Uterus (tissue), 4 donors: Measurements from ENCODE around the gene CAPN9. TPM values are rescaled to one million over a fixed set of nuclear protein-coding genes. Genes with fewer than 3 reads are reported as not detected.

Experiments used
- DNase-seq, 2 donors: peaks; one replicate each; pipeline ENCODE4 v3.0.0-alpha.2; 2019 to 2020
- H3K27ac ChIP-seq, 2 donors: fragments of 200-600 bp; sonication (generic); 1 replicate in 1 of 2; 2 replicates in 1 of 2; pipeline ENCODE4 v1.5.1; 2016 to 2018
- H3K27me3 ChIP-seq, 2 donors: fragments of 200-600 bp; sonication (generic); one replicate each; pipeline ENCODE4 v1.5.1; 2018 to 2019; ENCODE audit warnings: control low read depth in 1 of 2
- H3K36me3 ChIP-seq, 2 donors: fragments of 200-600 bp; sonication (generic); one replicate each; pipeline ENCODE4 v1.5.1; 2019; ENCODE audit warnings: control low read depth in 1 of 2
- H3K4me1 ChIP-seq, 2 donors: fragments of 200-600 bp; sonication (generic); one replicate each; pipeline ENCODE4 v1.5.1; 2018 to 2019; ENCODE audit warnings: control low read depth in 1 of 2
- H3K4me3 ChIP-seq, 2 donors: fragments of 200-600 bp; sonication (generic); 1 replicate in 1 of 2; 2 replicates in 1 of 2; pipeline ENCODE4 v1.5.1; 2018 to 2019; ENCODE audit warnings: mild to moderate bottlenecking in 1 of 2
- H3K9me3 ChIP-seq, 2 donors: fragments of 200-600 bp; sonication (generic); one replicate each; pipeline ENCODE4 v1.5.1; 2019; ENCODE audit warnings: control low read depth in 1 of 2
- CTCF ChIP-seq, 4 experiments: fragments of 200-600 bp in 2 of 4; fragments of 450-650 bp in 2 of 4; sonication (generic) in 2 of 4; IDR thresholded peaks; one replicate each; pipeline ENCODE4 v1.5.1; 2016 to 2019; ENCODE audit warnings: antibody characterized with exemption in 4 of 4, mild to moderate bottlenecking in 2 of 4, moderate library complexity in 1 of 4
- POLR2A ChIP-seq, 2 donors: fragments of 450-650 bp; IDR thresholded peaks; one replicate each; pipeline ENCODE4 v1.6.1; 2016; ENCODE audit warnings: antibody characterized with exemption in 2 of 2, mild to moderate bottlenecking in 1 of 2, moderate library complexity in 1 of 2
- intact Hi-C: fragments of 100-400 bp; cut with DNase I; formaldehyde crosslinking; loops from one replicate; pipeline ENCODE4 v1.15.1; 2023; ENCODE audit warnings: low total_unique reads
- total RNA-seq, 4 donors: library from RNA; depleted of rRNA in 3 of 4; stranded (reverse); fragments of >200 nt in 3 of 4; gene quantifications; one replicate each; pipeline versions ENCODE4 v1.1.0 to v1.2.4, GENCODE V29; 2014 to 2023
- donor health status: DM: yes; HTN: yes; CAD: no.

The CAPN9 gene
- total RNA-seq, 4 donors from 2014 or later = 0.41 TPM; not detected in 3

- no peak overlapping the region for H3K4me3 ChIP-seq
- no peaks in the 10 kb centered on the region for H3K4me1 ChIP-seq
- no peak overlapping the region for H3K27ac ChIP-seq
- intact Hi-C loops = no loop called here
- TF ChIP-seq CTCF (IDR thresholded peaks at IDR 0.05) = no peak
- no peak for TF ChIP-seq POLR2A (IDR thresholded peaks at IDR 0.05)
- H3K9me3 ChIP-seq = no peaks in the 10 kb centered on the region
- H3K36me3 ChIP-seq = no peaks in the 10 kb centered on the region
- no peak for DNase-seq
- H3K27me3 ChIP-seq = no peaks in the 10 kb centered on the region
These were observed 7.6 kb downstream of the CAPN9 start for GRCh38 chr1:230754796-230755195.

- H3K4me3 ChIP-seq = no peak overlapping the region
- H3K27me3 ChIP-seq = no peaks in the 10 kb centered on the region
- H3K27ac ChIP-seq = no peak overlapping the region
- TF ChIP-seq CTCF (IDR thresholded peaks at IDR 0.05) (no peak), POLR2A (IDR thresholded peaks at IDR 0.05) (no peak)
- DNase-seq = no peak
- H3K36me3 ChIP-seq = no peaks in the 10 kb centered on the region
- intact Hi-C loops = no loop called here
- H3K9me3 ChIP-seq = no peaks in the 10 kb centered on the region
- H3K4me1 ChIP-seq = no peaks in the 10 kb centered on the region
These were observed 10.9 kb downstream of the CAPN9 start for GRCh38 chr1:230757856-230758708.

- H3K27me3 ChIP-seq = no peaks in the 10 kb centered on the region
- TF ChIP-seq CTCF (IDR thresholded peaks at IDR 0.05) (no peak), POLR2A (IDR thresholded peaks at IDR 0.05) (no peak)
- no peaks in the 10 kb centered on the region for H3K4me1 ChIP-seq
- intact Hi-C loops = no loop called here
- DNase-seq = no peak
- H3K4me3 ChIP-seq = no peak overlapping the region
- H3K36me3 ChIP-seq = no peaks in the 10 kb centered on the region
- no peak overlapping the region for H3K27ac ChIP-seq
- H3K9me3 ChIP-seq = no peaks in the 10 kb centered on the region
These were observed 11.7 kb downstream of the CAPN9 start for GRCh38 chr1:230758709-230759368.

- no peaks in the 10 kb centered on the region for H3K9me3 ChIP-seq
- TF ChIP-seq CTCF (IDR thresholded peaks at IDR 0.05) (no peak), POLR2A (IDR thresholded peaks at IDR 0.05) (no peak)
- no peak for DNase-seq
- H3K4me1 ChIP-seq = no peaks in the 10 kb centered on the region
- no peaks in the 10 kb centered on the region for H3K27me3 ChIP-seq
- H3K4me3 ChIP-seq = no peak overlapping the region
- intact Hi-C loops = no loop called here
- no peak overlapping the region for H3K27ac ChIP-seq
- H3K36me3 ChIP-seq = no peaks in the 10 kb centered on the region
These were observed 12.3 kb downstream of the CAPN9 start for GRCh38 chr1:230759369-230760065.
